Fibroblast of lung (primary cell): ENCODE results near the gene OSGIN1.

Experiments
- EZH2 ChIP-seq: IDR thresholded peaks from 2 replicates; pipeline ENCODE4 v1.5.1; 2012; ENCODE audit warnings: low read length, control low read depth, mild to moderate bottlenecking; ENCODE audit errors: missing control alignments
- TF ChIP-seq, protein P1 (sequence below), 2 donors: IDR thresholded peaks in 1 of 2; conservative IDR thresholded peaks in 1 of 2; 1 replicate in 1 of 2; 2 replicates in 1 of 2; pipeline ENCODE4 v1.5.1; 2011 to 2012; ENCODE audit warnings: low read length in 2 of 2, control low read depth in 1 of 2, inconsistent platforms in 1 of 2, low read depth in 1 of 2, mild to moderate bottlenecking in 1 of 2

DNA sequence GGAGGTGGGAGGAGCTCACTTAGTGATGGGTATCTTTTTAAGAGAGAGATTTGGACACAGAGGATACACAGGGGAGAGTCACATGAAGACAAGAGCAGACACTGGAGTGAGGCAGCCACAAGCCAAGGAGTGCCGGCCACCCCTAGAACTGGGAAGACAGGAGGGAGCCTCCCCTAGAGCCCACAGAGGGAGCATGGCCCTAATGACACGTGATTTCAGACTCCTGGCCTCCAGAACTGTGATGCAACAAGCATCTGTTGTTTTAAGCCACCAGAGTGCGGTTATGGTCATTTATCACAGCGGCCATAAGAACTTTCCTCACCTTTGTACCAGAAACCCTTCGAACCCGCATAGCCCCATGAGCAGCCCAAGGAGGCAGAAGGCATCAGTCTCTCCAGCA is 56.2 kb downstream of the OSGIN1 start:
- TF ChIP-seq, protein P1, sequence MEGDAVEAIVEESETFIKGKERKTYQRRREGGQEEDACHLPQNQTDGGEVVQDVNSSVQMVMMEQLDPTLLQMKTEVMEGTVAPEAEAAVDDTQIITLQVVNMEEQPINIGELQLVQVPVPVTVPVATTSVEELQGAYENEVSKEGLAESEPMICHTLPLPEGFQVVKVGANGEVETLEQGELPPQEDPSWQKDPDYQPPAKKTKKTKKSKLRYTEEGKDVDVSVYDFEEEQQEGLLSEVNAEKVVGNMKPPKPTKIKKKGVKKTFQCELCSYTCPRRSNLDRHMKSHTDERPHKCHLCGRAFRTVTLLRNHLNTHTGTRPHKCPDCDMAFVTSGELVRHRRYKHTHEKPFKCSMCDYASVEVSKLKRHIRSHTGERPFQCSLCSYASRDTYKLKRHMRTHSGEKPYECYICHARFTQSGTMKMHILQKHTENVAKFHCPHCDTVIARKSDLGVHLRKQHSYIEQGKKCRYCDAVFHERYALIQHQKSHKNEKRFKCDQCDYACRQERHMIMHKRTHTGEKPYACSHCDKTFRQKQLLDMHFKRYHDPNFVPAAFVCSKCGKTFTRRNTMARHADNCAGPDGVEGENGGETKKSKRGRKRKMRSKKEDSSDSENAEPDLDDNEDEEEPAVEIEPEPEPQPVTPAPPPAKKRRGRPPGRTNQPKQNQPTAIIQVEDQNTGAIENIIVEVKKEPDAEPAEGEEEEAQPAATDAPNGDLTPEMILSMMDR (conservative IDR thresholded peaks at IDR 0.05 in 1 of 2, IDR thresholded peaks at IDR 0.05 in 1 of 2; ENCODE audit: low read depth in 1 of 2, low read length in 2 of 2) = no peak
- TF ChIP-seq EZH2 = no peak
